RKO (cell line): ENCODE results near the gene FAM50A.

Source experiments
- DNase-seq: peaks from one replicate; pipeline ENCODE4 v3.0.0-alpha.2; 2016; ENCODE audit warnings: low spot score

Gene FAM50A

GRCh38 chrX:154439841-154440240 lies 4.1 kb upstream of the FAM50A start:
- no peak for DNase-seq

GRCh38 chrX:154440623-154441357 lies 3.2 kb upstream of the FAM50A start:
- DNase-seq, result no peak

- DNase-seq, result no peak
Measured at GRCh38 chrX:154441564-154441963, 2.4 kb upstream of the FAM50A start.

- DNase-seq, result no peak
Measured at GRCh38 chrX:154441984-154442707, 1.8 kb upstream of the FAM50A start.

- DNase-seq, result no peak
Measured at GRCh38 chrX:154443479-154443910, 446 bp upstream of the FAM50A start.

- DNase-seq, result no peak
Measured at GRCh38 chrX:154444755-154445246, 860 bp downstream of the FAM50A start.

- DNase-seq, result no peak
Measured at GRCh38 chrX:154445776-154446175, 1.8 kb downstream of the FAM50A start.

GRCh38 chrX:154446430-154446829 lies 2.5 kb downstream of the FAM50A start:
- DNase-seq, result no peak

- no peak for DNase-seq
Measured at GRCh38 chrX:154448484-154448883, 4.5 kb downstream of the FAM50A start.

GRCh38 chrX:154449618-154450017 lies 5.7 kb downstream of the FAM50A start:
- no peak for DNase-seq

- no peak for DNase-seq
Measured at GRCh38 chrX:154450312-154450711, 6.4 kb downstream of the FAM50A start.

- DNase-seq, result no peak
Measured at GRCh38 chrX:154452823-154453222, 8.9 kb downstream of the FAM50A start.

- peak; percentile 22 for DNase-seq
Measured at GRCh38 chrX:154457491-154458115, 13.7 kb downstream of the FAM50A start.

- DNase-seq, result no peak
Measured at GRCh38 chrX:154458116-154458953, 14.4 kb downstream of the FAM50A start, which contains the start of gene PLXNA3. PLXNA3 (plus strand) TSS chrX:154458281; CDS start chrX:154460184, 1,903 bp downstream.

- DNase-seq, result no peak
Measured at GRCh38 chrX:154458954-154459778, 15.2 kb downstream of the FAM50A start.

GRCh38 chrX:154459832-154460231 lies 15.9 kb downstream of the FAM50A start:
- DNase-seq, result no peak

- no peak for DNase-seq
Measured at GRCh38 chrX:154460326-154460725, 16.4 kb downstream of the FAM50A start.

GRCh38 chrX:154462396-154462795 lies 18.5 kb downstream of the FAM50A start:
- no peak for DNase-seq

- DNase-seq, result no peak
Measured at GRCh38 chrX:154463611-154464220, 19.8 kb downstream of the FAM50A start.

GRCh38 chrX:154464806-154465365 lies 20.9 kb downstream of the FAM50A start:
- DNase-seq, result no peak
